Ishikawa (cell line): ENCODE data around the gene HS3ST5.

Experiments used
- CEBPB ChIP-seq: IDR thresholded peaks from 2 replicates; pipeline ENCODE4 v1.6.1; 2012
- CREB1 ChIP-seq: IDR thresholded peaks from 2 replicates; pipeline ENCODE4 v1.6.1; 2012; ENCODE audit warnings: low read depth
- FOXM1 ChIP-seq: IDR thresholded peaks from 2 replicates; pipeline ENCODE4 v1.6.1; 2012; ENCODE audit warnings: low read depth, borderline replicate concordance
- RAD21 ChIP-seq: IDR thresholded peaks from 2 replicates; pipeline ENCODE4 v1.6.1; 2012; ENCODE audit warnings: low read depth
- TAF1 ChIP-seq: IDR thresholded peaks from 2 replicates; pipeline ENCODE4 v1.6.1; 2012; ENCODE audit warnings: low read depth, mild to moderate bottlenecking
- YY1 ChIP-seq: IDR thresholded peaks from 2 replicates; pipeline ENCODE4 v1.6.1; 2012; ENCODE audit warnings: low read depth
- TF ChIP-seq, protein P1 (sequence below): IDR thresholded peaks from 2 replicates; pipeline ENCODE4 v1.6.1; 2012; ENCODE audit warnings: low read depth, mild to moderate bottlenecking
- TF ChIP-seq, protein P2 (sequence below): IDR thresholded peaks from 2 replicates; pipeline ENCODE4 v1.6.1; 2012

- TF ChIP-seq CEBPB (no peak), TAF1 (no peak), RAD21 (no peak), CREB1 (no peak), YY1 (no peak), FOXM1 (no peak)
- TF ChIP-seq, protein P1, sequence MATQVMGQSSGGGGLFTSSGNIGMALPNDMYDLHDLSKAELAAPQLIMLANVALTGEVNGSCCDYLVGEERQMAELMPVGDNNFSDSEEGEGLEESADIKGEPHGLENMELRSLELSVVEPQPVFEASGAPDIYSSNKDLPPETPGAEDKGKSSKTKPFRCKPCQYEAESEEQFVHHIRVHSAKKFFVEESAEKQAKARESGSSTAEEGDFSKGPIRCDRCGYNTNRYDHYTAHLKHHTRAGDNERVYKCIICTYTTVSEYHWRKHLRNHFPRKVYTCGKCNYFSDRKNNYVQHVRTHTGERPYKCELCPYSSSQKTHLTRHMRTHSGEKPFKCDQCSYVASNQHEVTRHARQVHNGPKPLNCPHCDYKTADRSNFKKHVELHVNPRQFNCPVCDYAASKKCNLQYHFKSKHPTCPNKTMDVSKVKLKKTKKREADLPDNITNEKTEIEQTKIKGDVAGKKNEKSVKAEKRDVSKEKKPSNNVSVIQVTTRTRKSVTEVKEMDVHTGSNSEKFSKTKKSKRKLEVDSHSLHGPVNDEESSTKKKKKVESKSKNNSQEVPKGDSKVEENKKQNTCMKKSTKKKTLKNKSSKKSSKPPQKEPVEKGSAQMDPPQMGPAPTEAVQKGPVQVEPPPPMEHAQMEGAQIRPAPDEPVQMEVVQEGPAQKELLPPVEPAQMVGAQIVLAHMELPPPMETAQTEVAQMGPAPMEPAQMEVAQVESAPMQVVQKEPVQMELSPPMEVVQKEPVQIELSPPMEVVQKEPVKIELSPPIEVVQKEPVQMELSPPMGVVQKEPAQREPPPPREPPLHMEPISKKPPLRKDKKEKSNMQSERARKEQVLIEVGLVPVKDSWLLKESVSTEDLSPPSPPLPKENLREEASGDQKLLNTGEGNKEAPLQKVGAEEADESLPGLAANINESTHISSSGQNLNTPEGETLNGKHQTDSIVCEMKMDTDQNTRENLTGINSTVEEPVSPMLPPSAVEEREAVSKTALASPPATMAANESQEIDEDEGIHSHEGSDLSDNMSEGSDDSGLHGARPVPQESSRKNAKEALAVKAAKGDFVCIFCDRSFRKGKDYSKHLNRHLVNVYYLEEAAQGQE: no peak
- TF ChIP-seq, protein P2, sequence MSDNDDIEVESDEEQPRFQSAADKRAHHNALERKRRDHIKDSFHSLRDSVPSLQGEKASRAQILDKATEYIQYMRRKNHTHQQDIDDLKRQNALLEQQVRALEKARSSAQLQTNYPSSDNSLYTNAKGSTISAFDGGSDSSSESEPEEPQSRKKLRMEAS: no peak
Observed at GRCh38 chr6:114083251-114083650, 259.6 kb downstream of the HS3ST5 start.
